ENCODE measurements around the gene GALNT14.

GALNT14 gene

GRCh38 chr2:31163011-31163539 lies 24.8 kb upstream of the GALNT14 start:
- H3K9me3 ChIP-seq (ENCODE audit: control insufficient read depth, insufficient read depth, low read depth, low read length) = no peaks in the 10 kb centered on the region
- POLR2A ChIA-PET = no interaction called here
- CTCF ChIA-PET = no interaction called here
- H3K27ac ChIP-seq (ENCODE audit: extremely low read depth, low read depth, low read length) = no peak overlapping the region
- H3K4me3 ChIP-seq (ENCODE audit: low read depth, low read length) = no peak overlapping the region
- TF ChIP-seq ZNF138 (tag by site-specific recombination; IDR thresholded peaks at IDR 0.05; ENCODE audit: borderline replicate concordance) = no peak
- TF ChIP-seq ZNF596 (tag by site-specific recombination; IDR thresholded peaks at IDR 0.05) = no peak
- TF ChIP-seq ZNF792 (tag by site-specific recombination; IDR thresholded peaks at IDR 0.05) = no peak
- TF ChIP-seq ZNF791 (tag by site-specific recombination; IDR thresholded peaks at IDR 0.05) = no peak
- TF ChIP-seq ZNF10 (tag by site-specific recombination; IDR thresholded peaks at IDR 0.05) = no peak
- no peak for TF ChIP-seq ZNF549 (tag by site-specific recombination; IDR thresholded peaks at IDR 0.05)
- TF ChIP-seq, protein P1, sequence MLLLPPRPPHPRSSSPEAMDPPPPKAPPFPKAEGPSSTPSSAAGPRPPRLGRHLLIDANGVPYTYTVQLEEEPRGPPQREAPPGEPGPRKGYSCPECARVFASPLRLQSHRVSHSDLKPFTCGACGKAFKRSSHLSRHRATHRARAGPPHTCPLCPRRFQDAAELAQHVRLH (tag by site-specific recombination; IDR thresholded peaks at IDR 0.05) = no peak
- TF ChIP-seq ZSCAN16 (tag by site-specific recombination; IDR thresholded peaks at IDR 0.05) = no peak
- TF ChIP-seq ZNF416 (tag by site-specific recombination; IDR thresholded peaks at IDR 0.05) = no peak
- TF ChIP-seq ZNF560 (tag by site-specific recombination; IDR thresholded peaks at IDR 0.05; ENCODE audit: borderline replicate concordance) = no peak
- TF ChIP-seq ZNF157 (tag by site-specific recombination; IDR thresholded peaks at IDR 0.05) = no peak
- TF ChIP-seq ZNF121 (tag by site-specific recombination; IDR thresholded peaks at IDR 0.05) = no peak
- no peak for TF ChIP-seq ZNF510 (tag by site-specific recombination; IDR thresholded peaks at IDR 0.05; ENCODE audit: insufficient replicate concordance)
- no peak for TF ChIP-seq ZNF311 (tag by site-specific recombination; IDR thresholded peaks at IDR 0.05; ENCODE audit: borderline replicate concordance)
- TF ChIP-seq ZFP3 (tag by site-specific recombination; IDR thresholded peaks at IDR 0.05; ENCODE audit: low read depth) = no peak
- H3K36me3 ChIP-seq (ENCODE audit: control insufficient read depth in 2 of 2, insufficient read depth in 1 of 2, low read length in 2 of 2) = no peaks in the 10 kb centered on the region
- no peaks in the 10 kb centered on the region for H3K4me1 ChIP-seq (ENCODE audit: control insufficient read depth, insufficient read depth, low read length)

DNA sequence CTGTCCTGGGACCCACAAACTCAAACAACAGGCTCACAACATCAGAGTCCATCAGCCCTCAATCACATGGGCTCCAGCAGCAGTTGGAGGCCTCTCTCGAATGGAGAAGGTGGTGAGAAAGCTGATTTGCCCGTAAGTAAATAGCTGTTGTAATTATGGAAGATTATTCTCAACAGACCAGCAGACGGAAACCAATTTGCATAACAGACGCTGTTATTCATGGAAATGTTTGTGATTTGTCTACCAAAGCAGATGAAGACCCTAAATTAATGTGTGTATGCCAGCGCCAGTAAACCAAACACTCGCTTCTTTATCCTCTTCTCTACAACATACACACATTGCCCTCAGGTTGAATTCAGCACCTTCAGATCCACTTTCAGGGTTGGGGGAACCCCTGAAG lies 23.4 kb upstream of the GALNT14 start:
- Histone ChIP-seq H3K27ac (ENCODE audit: extremely low read depth, low read depth, low read length) (no peak overlapping the region), H3K4me1 (ENCODE audit: control insufficient read depth, insufficient read depth, low read length) (no peaks in the 10 kb centered on the region), H3K36me3 (ENCODE audit: control insufficient read depth in 2 of 2, insufficient read depth in 1 of 2, low read length in 2 of 2) (no peaks in the 10 kb centered on the region), H3K4me3 (ENCODE audit: low read depth, low read length) (no peak overlapping the region), H3K9me3 (ENCODE audit: control insufficient read depth, insufficient read depth, low read depth, low read length) (no peaks in the 10 kb centered on the region)
- TF ChIP-seq ZNF292 (tag by site-specific recombination; IDR thresholded peaks at IDR 0.05; ENCODE audit: borderline replicate concordance, low read depth) (no peak), ZNF48 (tag by site-specific recombination; IDR thresholded peaks at IDR 0.05) (no peak), ZBTB6 (tag by site-specific recombination; IDR thresholded peaks at IDR 0.05) (no peak)
- ChIA-PET POLR2A (no interaction called here), CTCF (interaction anchor here (0.7 to 1.9 kb wide), 3 partner anchors 8 to 172 kb away, joined by 3 to 8 read pairs (median 8); no protein-coding TSS in a partner anchor)

DNA sequence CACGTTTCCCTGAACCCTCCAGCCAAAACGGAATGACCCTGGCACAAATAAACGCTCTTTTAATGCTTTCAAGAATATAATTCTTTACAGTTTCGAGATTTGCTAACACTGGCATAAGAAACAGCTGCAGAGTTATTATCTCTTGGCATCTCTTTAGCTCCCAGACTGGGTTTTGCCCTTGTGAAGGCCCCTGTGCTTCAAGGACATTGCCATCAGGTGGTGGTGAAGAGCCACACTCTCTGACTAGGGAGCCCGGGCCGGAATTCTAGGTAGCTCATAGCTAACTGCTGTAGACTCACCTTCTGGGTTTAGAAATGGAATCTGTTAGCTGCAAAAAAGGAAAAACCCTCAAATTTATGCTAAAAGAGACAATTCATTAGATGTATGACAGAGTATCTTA lies 13.3 kb upstream of the GALNT14 start:
- Histone ChIP-seq H3K9me3 (ENCODE audit: control insufficient read depth, insufficient read depth, low read depth, low read length) (no peaks in the 10 kb centered on the region), H3K27ac (ENCODE audit: extremely low read depth, low read depth, low read length) (no peak overlapping the region), H3K36me3 (ENCODE audit: control insufficient read depth in 2 of 2, insufficient read depth in 1 of 2, low read length in 2 of 2) (no peaks in the 10 kb centered on the region), H3K4me3 (ENCODE audit: low read depth, low read length) (no peak overlapping the region), H3K4me1 (ENCODE audit: control insufficient read depth, insufficient read depth, low read length) (no peaks in the 10 kb centered on the region)
- ChIA-PET CTCF (interaction anchor here (0.7 to 3.7 kb wide), 8 partner anchors 11 to 439 kb away, joined by 3 to 22 read pairs (median 4); partner anchors contain the start of gene GALNT14), POLR2A (no interaction called here)
- TF ChIP-seq GLIS2 (tag by site-specific recombination; IDR thresholded peaks at IDR 0.05) (no peak), ZNF600 (tag by site-specific recombination; IDR thresholded peaks at IDR 0.05) (no peak), ZNF510 (tag by site-specific recombination; IDR thresholded peaks at IDR 0.05; ENCODE audit: insufficient replicate concordance) (no peak), ZNF114 (tag by site-specific recombination; IDR thresholded peaks at IDR 0.05) (no peak), HOXD13 (CRISPR knock-in tag; IDR thresholded peaks at IDR 0.05; ENCODE audit: borderline replicate concordance) (no peak), REPIN1 (tag by site-specific recombination; IDR thresholded peaks at IDR 0.05; ENCODE audit: low read depth) (no peak), ZNF837 (tag by site-specific recombination; IDR thresholded peaks at IDR 0.05) (no peak), ZNF19 (tag by site-specific recombination; IDR thresholded peaks at IDR 0.05; ENCODE audit: low read depth) (no peak), ZSCAN16 (tag by site-specific recombination; IDR thresholded peaks at IDR 0.05) (no peak), FEZF1 (tag by site-specific recombination; IDR thresholded peaks at IDR 0.05) (no peak), ZNF404 (tag by site-specific recombination; IDR thresholded peaks at IDR 0.05) (no peak)
- TF ChIP-seq, protein P2, sequence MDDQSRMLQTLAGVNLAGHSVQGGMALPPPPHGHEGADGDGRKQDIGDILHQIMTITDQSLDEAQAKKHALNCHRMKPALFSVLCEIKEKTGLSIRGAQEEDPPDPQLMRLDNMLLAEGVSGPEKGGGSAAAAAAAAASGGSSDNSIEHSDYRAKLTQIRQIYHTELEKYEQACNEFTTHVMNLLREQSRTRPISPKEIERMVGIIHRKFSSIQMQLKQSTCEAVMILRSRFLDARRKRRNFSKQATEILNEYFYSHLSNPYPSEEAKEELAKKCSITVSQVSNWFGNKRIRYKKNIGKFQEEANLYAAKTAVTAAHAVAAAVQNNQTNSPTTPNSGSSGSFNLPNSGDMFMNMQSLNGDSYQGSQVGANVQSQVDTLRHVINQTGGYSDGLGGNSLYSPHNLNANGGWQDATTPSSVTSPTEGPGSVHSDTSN (CRISPR knock-in tag; IDR thresholded peaks at IDR 0.05) = no peak
- TF ChIP-seq, protein P3, sequence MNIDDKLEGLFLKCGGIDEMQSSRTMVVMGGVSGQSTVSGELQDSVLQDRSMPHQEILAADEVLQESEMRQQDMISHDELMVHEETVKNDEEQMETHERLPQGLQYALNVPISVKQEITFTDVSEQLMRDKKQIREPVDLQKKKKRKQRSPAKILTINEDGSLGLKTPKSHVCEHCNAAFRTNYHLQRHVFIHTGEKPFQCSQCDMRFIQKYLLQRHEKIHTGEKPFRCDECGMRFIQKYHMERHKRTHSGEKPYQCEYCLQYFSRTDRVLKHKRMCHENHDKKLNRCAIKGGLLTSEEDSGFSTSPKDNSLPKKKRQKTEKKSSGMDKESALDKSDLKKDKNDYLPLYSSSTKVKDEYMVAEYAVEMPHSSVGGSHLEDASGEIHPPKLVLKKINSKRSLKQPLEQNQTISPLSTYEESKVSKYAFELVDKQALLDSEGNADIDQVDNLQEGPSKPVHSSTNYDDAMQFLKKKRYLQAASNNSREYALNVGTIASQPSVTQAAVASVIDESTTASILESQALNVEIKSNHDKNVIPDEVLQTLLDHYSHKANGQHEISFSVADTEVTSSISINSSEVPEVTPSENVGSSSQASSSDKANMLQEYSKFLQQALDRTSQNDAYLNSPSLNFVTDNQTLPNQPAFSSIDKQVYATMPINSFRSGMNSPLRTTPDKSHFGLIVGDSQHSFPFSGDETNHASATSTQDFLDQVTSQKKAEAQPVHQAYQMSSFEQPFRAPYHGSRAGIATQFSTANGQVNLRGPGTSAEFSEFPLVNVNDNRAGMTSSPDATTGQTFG (tag by site-specific recombination; IDR thresholded peaks at IDR 0.05; ENCODE audit: borderline replicate concordance) = no peak
